ENCODE measurements around the gene PPP6R2.
A peak's percentile ranks its signal among the peaks of the same experiment; 100 is the strongest.

Gene PPP6R2

GRCh38 chr22:50315289-50316113 lies 27.6 kb upstream of the PPP6R2 start:
- H3K4me3 ChIP-seq (ENCODE audit: low read depth, low read length): peak overlapping the region; percentile 92
- TF ChIP-seq, protein P1, sequence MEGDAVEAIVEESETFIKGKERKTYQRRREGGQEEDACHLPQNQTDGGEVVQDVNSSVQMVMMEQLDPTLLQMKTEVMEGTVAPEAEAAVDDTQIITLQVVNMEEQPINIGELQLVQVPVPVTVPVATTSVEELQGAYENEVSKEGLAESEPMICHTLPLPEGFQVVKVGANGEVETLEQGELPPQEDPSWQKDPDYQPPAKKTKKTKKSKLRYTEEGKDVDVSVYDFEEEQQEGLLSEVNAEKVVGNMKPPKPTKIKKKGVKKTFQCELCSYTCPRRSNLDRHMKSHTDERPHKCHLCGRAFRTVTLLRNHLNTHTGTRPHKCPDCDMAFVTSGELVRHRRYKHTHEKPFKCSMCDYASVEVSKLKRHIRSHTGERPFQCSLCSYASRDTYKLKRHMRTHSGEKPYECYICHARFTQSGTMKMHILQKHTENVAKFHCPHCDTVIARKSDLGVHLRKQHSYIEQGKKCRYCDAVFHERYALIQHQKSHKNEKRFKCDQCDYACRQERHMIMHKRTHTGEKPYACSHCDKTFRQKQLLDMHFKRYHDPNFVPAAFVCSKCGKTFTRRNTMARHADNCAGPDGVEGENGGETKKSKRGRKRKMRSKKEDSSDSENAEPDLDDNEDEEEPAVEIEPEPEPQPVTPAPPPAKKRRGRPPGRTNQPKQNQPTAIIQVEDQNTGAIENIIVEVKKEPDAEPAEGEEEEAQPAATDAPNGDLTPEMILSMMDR (IDR thresholded peaks at IDR 0.05; ENCODE audit: insufficient read depth, low read depth, low read length, missing control alignments): no peak
- peak; percentile 45 for DNase-seq (ENCODE audit: low read depth)

DNA sequence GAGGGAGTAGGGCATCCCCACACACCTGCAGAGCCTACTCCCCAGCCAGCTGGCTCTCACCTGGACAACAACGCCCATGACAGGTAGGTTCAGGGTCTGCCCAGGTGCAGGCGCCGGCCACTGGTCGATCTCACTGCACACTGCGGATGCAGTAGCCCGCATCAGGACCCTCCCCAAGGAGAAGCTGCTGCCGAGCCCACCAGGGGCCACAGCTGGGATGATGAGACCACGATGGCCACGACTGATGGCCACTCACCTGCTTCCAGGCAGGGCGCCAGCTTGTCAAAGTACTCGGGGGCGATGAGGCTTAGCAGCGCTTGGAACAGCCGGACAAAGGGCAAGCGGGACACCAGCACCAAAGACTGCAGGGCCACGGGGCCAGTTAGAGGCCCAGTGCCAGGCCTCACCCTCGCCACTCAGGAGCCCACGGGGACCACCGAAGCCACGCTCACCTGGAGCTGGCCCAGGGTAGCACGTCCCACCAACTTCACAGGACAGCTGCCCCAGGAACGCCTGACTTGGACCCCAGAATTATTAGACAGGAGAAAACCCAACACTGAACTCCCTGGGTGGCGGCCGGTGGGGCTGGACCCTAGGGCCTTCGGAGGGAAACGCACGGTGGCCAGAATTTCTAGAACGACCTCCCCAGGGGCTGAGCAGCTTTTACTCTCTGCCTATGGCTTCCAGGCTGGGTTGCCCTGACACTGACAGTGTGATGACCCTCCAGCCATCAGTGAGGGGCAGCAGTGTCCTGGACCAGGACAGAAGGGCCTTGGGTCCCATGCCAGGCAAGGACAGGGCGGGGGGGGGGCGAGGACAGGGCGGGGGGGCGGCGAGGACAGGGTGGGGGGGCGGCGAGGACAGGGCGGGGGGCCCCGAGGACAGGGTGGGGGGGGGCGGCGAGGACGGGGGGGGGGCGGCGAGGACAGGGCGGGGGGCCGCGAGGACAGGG lies 26.7 kb upstream of the PPP6R2 start:
- TF ChIP-seq, protein P1 (IDR thresholded peaks at IDR 0.05; ENCODE audit: insufficient read depth, low read depth, low read length, missing control alignments): no peak
- H3K4me3 ChIP-seq (ENCODE audit: low read depth, low read length): no peak overlapping the region
- no peak for DNase-seq (ENCODE audit: low read depth)

DNA sequence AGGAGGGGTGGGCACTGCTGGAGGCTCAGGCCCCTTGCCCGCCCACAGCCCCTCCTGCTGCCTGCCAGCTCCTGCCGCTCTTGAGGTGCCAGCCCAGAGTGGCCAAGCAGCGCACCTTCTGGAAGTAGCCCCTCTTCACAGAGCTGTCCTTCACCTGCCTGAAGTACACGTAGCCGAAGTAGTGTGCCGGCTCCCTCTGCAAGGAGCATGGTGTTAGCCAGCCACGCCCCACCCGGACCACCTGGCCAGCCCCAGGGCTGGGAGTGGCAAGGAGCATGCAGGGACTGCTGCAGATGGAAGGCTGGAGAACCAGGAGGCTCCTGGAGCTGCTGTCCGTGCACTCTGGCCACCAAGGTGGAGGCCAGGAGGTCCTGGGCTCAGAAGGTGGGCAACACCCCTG lies 25.9 kb upstream of the PPP6R2 start:
- TF ChIP-seq, protein P1 (IDR thresholded peaks at IDR 0.05; ENCODE audit: insufficient read depth, low read depth, low read length, missing control alignments): no peak
- no peak for DNase-seq (ENCODE audit: low read depth)
- no peak overlapping the region for H3K4me3 ChIP-seq (ENCODE audit: low read depth, low read length)

GRCh38 chr22:50317674-50318073 lies 25.5 kb upstream of the PPP6R2 start:
- TF ChIP-seq, protein P1 (IDR thresholded peaks at IDR 0.05; ENCODE audit: insufficient read depth, low read depth, low read length, missing control alignments): no peak
- H3K4me3 ChIP-seq (ENCODE audit: low read depth, low read length): no peak overlapping the region
- no peak for DNase-seq (ENCODE audit: low read depth)

GRCh38 chr22:50318356-50318697 lies 24.8 kb upstream of the PPP6R2 start:
- TF ChIP-seq, protein P1 (IDR thresholded peaks at IDR 0.05; ENCODE audit: insufficient read depth, low read depth, low read length, missing control alignments): peak; percentile 11
- no peak overlapping the region for H3K4me3 ChIP-seq (ENCODE audit: low read depth, low read length)
- no peak for DNase-seq (ENCODE audit: low read depth)

DNA sequence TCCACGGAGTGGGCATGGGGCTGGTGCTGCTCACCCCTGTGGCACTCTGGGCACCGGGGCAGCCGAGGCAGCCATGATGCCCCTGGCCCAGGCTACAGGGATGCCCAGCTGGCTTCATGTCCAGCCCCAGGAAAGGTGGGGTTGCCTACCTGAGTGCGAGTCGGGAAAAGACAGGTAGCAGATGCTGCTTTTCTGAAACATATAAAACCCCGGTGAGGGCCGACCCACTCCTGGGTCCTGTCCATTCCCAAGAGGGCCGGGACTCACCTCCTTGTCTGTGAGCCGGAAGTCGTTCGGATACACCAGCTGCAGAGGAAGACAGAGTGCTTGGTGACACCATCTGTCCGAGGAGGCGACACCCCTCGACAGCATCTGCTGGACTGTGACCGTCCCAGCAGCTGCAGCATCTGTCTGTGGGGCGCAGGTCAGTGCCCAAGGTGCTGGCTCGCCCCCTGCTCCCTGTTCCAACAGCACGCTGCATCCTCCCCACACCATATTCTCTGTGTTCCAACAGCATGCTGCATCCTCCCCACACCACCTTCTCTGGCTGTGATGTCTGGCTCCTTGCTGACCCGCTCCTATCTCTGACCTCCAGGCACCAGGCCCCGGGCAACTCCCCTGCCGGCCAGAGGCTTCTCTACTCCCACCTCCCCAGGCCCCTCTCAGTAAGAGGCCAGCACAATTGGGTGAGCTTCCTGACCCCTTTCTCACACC lies 24.3 kb upstream of the PPP6R2 start:
- no peak overlapping the region for H3K4me3 ChIP-seq (ENCODE audit: low read depth, low read length)
- TF ChIP-seq, protein P1 (IDR thresholded peaks at IDR 0.05; ENCODE audit: insufficient read depth, low read depth, low read length, missing control alignments): no peak

More for the DNA sequence above, 24.3 kb upstream of the PPP6R2 start:
- DNase-seq (ENCODE audit: low read depth): peak; percentile 57
